ENCODE measurements around the gene ADAM17.

DNA sequence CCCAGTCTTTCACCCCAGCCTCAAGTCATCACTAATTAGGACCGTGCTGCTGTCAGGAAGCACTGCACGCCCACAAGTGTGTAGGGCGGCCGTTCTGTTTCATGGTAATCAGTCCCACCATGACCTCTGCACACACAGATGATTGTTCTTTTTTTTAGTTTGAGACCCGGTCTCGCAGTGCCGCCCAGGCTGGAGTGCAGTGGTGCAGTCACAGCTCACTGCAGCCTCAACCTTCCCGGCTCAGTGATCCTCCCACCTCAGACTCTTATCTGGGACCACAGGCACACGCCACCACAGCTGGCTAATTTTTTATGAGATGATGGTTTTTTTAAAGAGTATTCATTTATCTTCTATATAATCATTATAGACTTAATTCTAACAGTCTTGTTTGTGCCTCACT, 83.1 kb downstream of the ADAM17 start:
- TF ChIP-seq, protein P1, sequence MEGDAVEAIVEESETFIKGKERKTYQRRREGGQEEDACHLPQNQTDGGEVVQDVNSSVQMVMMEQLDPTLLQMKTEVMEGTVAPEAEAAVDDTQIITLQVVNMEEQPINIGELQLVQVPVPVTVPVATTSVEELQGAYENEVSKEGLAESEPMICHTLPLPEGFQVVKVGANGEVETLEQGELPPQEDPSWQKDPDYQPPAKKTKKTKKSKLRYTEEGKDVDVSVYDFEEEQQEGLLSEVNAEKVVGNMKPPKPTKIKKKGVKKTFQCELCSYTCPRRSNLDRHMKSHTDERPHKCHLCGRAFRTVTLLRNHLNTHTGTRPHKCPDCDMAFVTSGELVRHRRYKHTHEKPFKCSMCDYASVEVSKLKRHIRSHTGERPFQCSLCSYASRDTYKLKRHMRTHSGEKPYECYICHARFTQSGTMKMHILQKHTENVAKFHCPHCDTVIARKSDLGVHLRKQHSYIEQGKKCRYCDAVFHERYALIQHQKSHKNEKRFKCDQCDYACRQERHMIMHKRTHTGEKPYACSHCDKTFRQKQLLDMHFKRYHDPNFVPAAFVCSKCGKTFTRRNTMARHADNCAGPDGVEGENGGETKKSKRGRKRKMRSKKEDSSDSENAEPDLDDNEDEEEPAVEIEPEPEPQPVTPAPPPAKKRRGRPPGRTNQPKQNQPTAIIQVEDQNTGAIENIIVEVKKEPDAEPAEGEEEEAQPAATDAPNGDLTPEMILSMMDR (IDR thresholded peaks at IDR 0.05): no peak
- no peak for TF ChIP-seq POLR2A (IDR thresholded peaks at IDR 0.05)
